ENCODE data around the gene CACNA1S. TPM values are rescaled to one million over a fixed set of nuclear protein-coding genes. Genes with fewer than 3 reads are reported as not detected.

Gene CACNA1S
- total and polyA plus RNA-seq, 2 of the 13 experiments (the other 11 are each of a cell fraction or from before 2014, with no cell fraction given), result not detected

- CTCF ChIA-PET (ENCODE audit: low intra/inter-chr PET ratio, low total read pairs), result no interaction called here
- in situ Hi-C loops (cut with HindIII; ENCODE audit: extremely low pct_ligation_motif_present, low pct_unique_long_range_greater_than_20kb) (no loop called here), intact Hi-C loops (cut with micrococcal nuclease; ENCODE audit: unreplicated experiment) (no loop called here)
- H3K9me3 ChIP-seq (ENCODE audit: low read length), result no peaks in the 10 kb centered on the region
- H3K27ac ChIP-seq (ENCODE audit: extremely low read length, insufficient read depth, low read length), result no peak overlapping the region
- ATAC-seq (no peak), DNase-seq (ENCODE audit: low spot score) (peak; percentile 33), FAIRE-seq (no peak)
- no peak overlapping the region for H2AFZ ChIP-seq (ENCODE audit: low read length)
- H3K4me2 ChIP-seq (ENCODE audit: low read depth, low read length), result no peak overlapping the region
- POLR2A ChIA-PET, result no interaction called here
- TF ChIP-seq ELF3 (CRISPR knock-in tag; IDR thresholded peaks at IDR 0.05), result peak; percentile 40; the same call in 1 of the 2 replicates
- TF ChIP-seq ZNF841 (CRISPR knock-in tag; IDR thresholded peaks at IDR 0.05; ENCODE audit: borderline replicate concordance), result no peak
- 0 out of 2 replicates have a peak, but pooled peaks have one; percentile 36 for TF ChIP-seq NFYB (CRISPR knock-in tag; IDR thresholded peaks at IDR 0.05)
- TF ChIP-seq ATF4 (CRISPR knock-in tag; IDR thresholded peaks at IDR 0.05), result no peak
- TF ChIP-seq, protein P1, sequence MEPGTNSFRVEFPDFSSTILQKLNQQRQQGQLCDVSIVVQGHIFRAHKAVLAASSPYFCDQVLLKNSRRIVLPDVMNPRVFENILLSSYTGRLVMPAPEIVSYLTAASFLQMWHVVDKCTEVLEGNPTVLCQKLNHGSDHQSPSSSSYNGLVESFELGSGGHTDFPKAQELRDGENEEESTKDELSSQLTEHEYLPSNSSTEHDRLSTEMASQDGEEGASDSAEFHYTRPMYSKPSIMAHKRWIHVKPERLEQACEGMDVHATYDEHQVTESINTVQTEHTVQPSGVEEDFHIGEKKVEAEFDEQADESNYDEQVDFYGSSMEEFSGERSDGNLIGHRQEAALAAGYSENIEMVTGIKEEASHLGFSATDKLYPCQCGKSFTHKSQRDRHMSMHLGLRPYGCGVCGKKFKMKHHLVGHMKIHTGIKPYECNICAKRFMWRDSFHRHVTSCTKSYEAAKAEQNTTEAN (CRISPR knock-in tag; conservative IDR thresholded peaks at IDR 0.05), result no peak
- peak; percentile 30; the same call in 1 of the 2 replicates for TF ChIP-seq ETV5 (CRISPR knock-in tag; IDR thresholded peaks at IDR 0.05; ENCODE audit: borderline replicate concordance)
- peak; percentile 71; the same call in 1 of the 2 replicates for TF ChIP-seq ZNF205 (CRISPR knock-in tag; IDR thresholded peaks at IDR 0.05)
- peak; percentile 65 for TF ChIP-seq HNF4A (CRISPR knock-in tag; IDR thresholded peaks at IDR 0.05)
- TF ChIP-seq ZNF629 (CRISPR knock-in tag; conservative IDR thresholded peaks at IDR 0.05), result peak; percentile 89
- TF ChIP-seq MAX (IDR thresholded peaks at IDR 0.05), result 0 out of 2 replicates have a peak, but pooled peaks have one; percentile 30
- peak; percentile 57 for TF ChIP-seq NFYC (CRISPR knock-in tag; IDR thresholded peaks at IDR 0.05)
- TF ChIP-seq, protein P2, sequence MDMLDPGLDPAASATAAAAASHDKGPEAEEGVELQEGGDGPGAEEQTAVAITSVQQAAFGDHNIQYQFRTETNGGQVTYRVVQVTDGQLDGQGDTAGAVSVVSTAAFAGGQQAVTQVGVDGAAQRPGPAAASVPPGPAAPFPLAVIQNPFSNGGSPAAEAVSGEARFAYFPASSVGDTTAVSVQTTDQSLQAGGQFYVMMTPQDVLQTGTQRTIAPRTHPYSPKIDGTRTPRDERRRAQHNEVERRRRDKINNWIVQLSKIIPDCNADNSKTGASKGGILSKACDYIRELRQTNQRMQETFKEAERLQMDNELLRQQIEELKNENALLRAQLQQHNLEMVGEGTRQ (IDR thresholded peaks at IDR 0.05; ENCODE audit: low read depth, low read length), result 0 out of 2 replicates have a peak, but pooled peaks have one; percentile 27
- TF ChIP-seq, protein P2 (CRISPR knock-in tag; IDR thresholded peaks at IDR 0.05; ENCODE audit: borderline replicate concordance), result no peak
- TF ChIP-seq HNF4G (IDR thresholded peaks at IDR 0.05; ENCODE audit: borderline replicate concordance, low read depth, low read length), result peak; percentile 40; the same call in 1 of the 2 replicates
- TF ChIP-seq HNF4G (CRISPR knock-in tag; IDR thresholded peaks at IDR 0.05; ENCODE audit: borderline replicate concordance, low read depth), result no peak
- TF ChIP-seq, protein P3, sequence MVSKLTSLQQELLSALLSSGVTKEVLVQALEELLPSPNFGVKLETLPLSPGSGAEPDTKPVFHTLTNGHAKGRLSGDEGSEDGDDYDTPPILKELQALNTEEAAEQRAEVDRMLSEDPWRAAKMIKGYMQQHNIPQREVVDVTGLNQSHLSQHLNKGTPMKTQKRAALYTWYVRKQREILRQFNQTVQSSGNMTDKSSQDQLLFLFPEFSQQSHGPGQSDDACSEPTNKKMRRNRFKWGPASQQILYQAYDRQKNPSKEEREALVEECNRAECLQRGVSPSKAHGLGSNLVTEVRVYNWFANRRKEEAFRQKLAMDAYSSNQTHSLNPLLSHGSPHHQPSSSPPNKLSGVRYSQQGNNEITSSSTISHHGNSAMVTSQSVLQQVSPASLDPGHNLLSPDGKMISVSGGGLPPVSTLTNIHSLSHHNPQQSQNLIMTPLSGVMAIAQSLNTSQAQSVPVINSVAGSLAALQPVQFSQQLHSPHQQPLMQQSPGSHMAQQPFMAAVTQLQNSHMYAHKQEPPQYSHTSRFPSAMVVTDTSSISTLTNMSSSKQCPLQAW (CRISPR knock-in tag; IDR thresholded peaks at IDR 0.05), result no peak
- no peak for TF ChIP-seq ZMYM4 (CRISPR knock-in tag; IDR thresholded peaks at IDR 0.05)
- no peak for TF ChIP-seq MTA1 (CRISPR knock-in tag; IDR thresholded peaks at IDR 0.05; ENCODE audit: borderline replicate concordance)
- 60% methylated on average over 7 of the region's 7 CpGs for whole genome bisulfite sequencing (ENCODE audit: low lambda C conversion rate)
- no peaks in the 10 kb centered on the region for H4K20me1 ChIP-seq (ENCODE audit: insufficient read depth, low read length)
- H3K79me2 ChIP-seq (ENCODE audit: insufficient read depth, low read length), result no peaks in the 10 kb centered on the region
- BruUV-seq (replicated peaks), result no TSS peak
- H3K9ac ChIP-seq (ENCODE audit: insufficient read depth, low read depth, low read length), result no peak overlapping the region
- peaks cover 33% of the 10 kb centered on the region for H3K4me1 ChIP-seq (ENCODE audit: insufficient read depth, low read length)
- no peaks in the 10 kb centered on the region for H3K36me3 ChIP-seq (replicated peaks in 1 of 2; ENCODE audit: control insufficient read depth in 1 of 2, insufficient read depth in 2 of 2, low read length in 2 of 2)
- peaks cover 0 to 26% of the 10 kb centered on the region in 2 experiments; a peak in 3 of 5 replicates for H3K27me3 ChIP-seq (ENCODE audit: control insufficient read depth in 1 of 2, insufficient read depth in 2 of 2, low read length in 2 of 2)
- H3K4me3 ChIP-seq (replicated peaks in 1 of 3; ENCODE audit: insufficient read depth in 1 of 3, low read depth in 2 of 3, low read length in 3 of 3), result no peak overlapping the region
Observed at GRCh38 chr1:201028461-201028889, 83.8 kb downstream of the CACNA1S start.
